LNCAP (cell line): Measurements from ENCODE around the gene KMO.

ENCODE experiments used
- CTCF ChIP-seq: fragments of 450-650 bp; IDR thresholded peaks from 2 replicates; pipeline ENCODE4 v1.5.1; 2017; ENCODE audit warnings: mild to moderate bottlenecking

Gene KMO

GRCh38 chr1:241589521-241589920 is 57.3 kb downstream of the KMO start:
- no peak for TF ChIP-seq CTCF

- no peak for TF ChIP-seq CTCF
Measured at GRCh38 chr1:241590719-241591118, 58.5 kb downstream of the KMO start.

GRCh38 chr1:241591317-241591716 is 59.1 kb downstream of the KMO start:
- TF ChIP-seq CTCF = no peak

DNA sequence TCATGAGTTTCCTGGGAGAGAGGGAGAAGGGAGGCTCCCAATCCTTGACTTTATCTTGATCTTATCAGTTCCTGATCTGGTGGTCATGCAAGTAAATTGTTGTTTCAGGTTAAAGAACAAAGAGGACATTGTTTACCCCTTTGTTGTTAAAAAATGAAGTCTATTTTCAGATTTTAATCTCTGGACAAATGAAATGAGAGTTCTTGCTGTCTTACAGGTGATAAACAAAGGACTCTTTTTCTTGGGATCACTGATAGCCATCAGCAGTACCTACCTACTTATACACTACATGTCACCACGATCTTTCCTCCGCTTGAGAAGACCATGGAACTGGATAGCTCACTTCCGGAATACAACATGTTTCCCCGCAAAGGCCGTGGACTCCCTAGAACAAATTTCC is 59.6 kb downstream of the KMO start:
- no peak for TF ChIP-seq CTCF

DNA sequence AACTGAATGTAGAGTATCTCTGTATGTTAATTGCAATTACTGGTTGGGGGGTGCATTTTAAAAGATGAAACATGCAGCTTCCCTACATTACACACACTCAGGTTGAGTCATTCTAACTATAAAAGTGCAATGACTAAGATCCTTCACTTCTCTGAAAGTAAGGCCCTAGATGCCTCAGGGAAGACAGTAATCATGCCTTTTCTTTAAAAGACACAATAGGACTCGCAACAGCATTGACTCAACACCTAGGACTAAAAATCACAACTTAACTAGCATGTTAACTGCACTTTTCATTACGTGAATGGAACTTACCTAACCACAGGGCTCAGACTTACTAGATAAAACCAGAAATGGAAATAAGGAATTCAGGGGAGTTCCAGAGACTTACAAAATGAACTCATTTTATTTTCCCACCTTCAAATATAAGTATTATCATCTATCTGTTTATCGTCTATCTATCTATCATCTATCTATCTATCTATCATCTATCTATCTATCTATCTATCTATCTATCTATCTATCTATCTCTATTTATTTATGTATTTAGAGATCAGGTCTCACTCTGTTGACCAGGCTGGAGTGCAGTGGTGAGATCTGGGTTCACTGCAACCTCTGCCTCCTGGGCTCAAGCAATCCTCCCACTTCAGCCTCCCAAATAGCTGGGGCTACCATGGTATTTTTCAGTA is 60.2 kb downstream of the KMO start:
- no peak for TF ChIP-seq CTCF

GRCh38 chr1:241593186-241593585 is 61.0 kb downstream of the KMO start:
- TF ChIP-seq CTCF = no peak

GRCh38 chr1:241596633-241597032 is 64.5 kb downstream of the KMO start:
- no peak for TF ChIP-seq CTCF

DNA sequence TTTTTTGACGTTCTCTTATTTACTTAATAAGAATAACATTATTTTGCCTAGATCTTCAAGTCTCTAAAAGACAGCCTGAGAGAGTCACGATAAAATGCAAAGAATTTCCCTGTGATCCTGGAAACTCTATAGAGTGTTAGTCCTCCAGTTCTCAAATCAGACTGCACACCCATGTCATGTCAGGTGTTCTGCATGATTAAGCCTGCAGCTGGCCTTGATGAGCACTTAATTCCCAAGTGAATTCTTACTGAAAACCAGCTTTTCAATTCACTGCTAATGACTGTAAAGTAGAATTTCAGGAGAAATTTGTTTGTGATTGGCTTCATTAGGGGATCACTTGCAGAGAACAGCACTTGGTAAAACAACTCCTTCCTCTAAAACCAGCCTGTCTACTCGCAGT is 66.1 kb downstream of the KMO start:
- no peak for TF ChIP-seq CTCF
